ENCODE data around the gene COQ9. TPM values are rescaled to one million over a fixed set of nuclear protein-coding genes. Genes with fewer than 3 reads are reported as not detected.

Gene COQ9
- total and polyA plus RNA-seq, 2 experiments from 2014 or later: 26.6 to 36.3 TPM

DNA sequence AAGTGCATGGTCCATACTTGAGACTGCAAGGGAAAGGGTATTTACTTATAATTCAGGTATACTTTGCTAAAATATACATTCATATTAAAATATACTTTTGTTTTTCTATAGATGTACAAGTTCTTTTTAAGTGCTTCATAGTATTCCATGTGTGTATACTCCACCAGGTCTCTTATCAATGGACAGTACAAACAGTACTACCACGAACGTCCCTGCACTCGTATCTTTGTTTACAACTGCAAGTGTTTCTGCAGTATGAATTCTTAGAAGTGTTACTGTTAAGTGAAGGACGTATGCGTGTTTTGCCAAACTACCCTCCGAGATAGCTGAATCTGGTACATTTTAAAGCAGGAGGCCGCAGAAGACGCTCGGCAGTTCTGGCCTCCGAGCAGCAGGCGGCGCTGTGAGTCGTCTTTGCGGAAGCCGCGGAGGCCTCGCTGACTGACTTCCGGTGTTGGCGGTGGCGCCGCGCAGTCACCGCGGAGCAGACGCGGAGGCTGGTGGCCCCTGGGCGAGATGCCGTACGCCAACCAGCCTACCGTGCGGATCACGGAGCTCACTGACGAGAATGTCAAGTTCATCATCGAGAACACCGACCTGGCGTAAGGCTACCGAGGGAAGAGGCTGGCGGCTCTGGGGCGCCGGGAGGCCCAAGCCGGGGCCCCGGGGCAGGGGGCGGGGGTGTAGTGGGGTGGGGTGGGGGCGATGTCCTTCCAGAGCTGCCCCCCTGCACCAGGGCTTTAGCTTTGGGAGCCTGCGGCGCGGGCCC lies 15.1 kb downstream of the COQ9 start, which contains the start of gene POLR2C:
Gene POLR2C (plus strand): TSS at position 471 of the 769 bp plus-strand sequence. CDS start 46 bp downstream, at position 517.
- Histone ChIP-seq H3K4me3 (peak within 1 kb of the TSS; percentile 98), H3K4me1 (ENCODE audit: insufficient read depth) (peaks cover 9% of the 10 kb centered on the region; the same call in 1 of the 2 replicates), H3K27me3 (ENCODE audit: insufficient read depth) (no peaks in the 10 kb centered on the region), H4K20me1 (replicated peaks; ENCODE audit: insufficient read depth) (peaks cover 8% of the 10 kb centered on the region), H3K9me2 (ENCODE audit: insufficient read depth) (no peaks in the 10 kb centered on the region), H3K4me2 (peak within 1 kb of the TSS; percentile 96), H3K27ac (ENCODE audit: low read depth) (no peak within 1 kb of the TSS), H3K79me2 (replicated peaks; ENCODE audit: insufficient read depth) (peaks cover 31% of the 10 kb centered on the region), H3K36me3 (ENCODE audit: insufficient read depth) (peaks cover 29% of the 10 kb centered on the region), H3F3A (replicated peaks; ENCODE audit: low read depth) (no peaks in the 10 kb centered on the region; the same call in 1 of the 2 replicates), H2AFZ (0 out of 2 replicates have a peak within 1 kb of the TSS, but pooled peaks have one; percentile 63)
- H3K36me3 Mint-ChIP-seq (ENCODE audit: low read depth): peaks cover 40% of the 10 kb centered on the region
- H3K27ac Mint-ChIP-seq: peak within 1 kb of the TSS; percentile 98
- ATAC-seq (peak; percentile 98), DNase-seq (ENCODE audit: low spot score) (peak; percentile 91)
- H3K4me3 Mint-ChIP-seq: peak within 1 kb of the TSS; percentile 98
- peaks cover 8% of the 10 kb centered on the region; the same call in 2 of the 3 replicates for H3K4me1 Mint-ChIP-seq
- H3K27me3 Mint-ChIP-seq (ENCODE audit: insufficient read depth, low read depth, poor library complexity): peaks cover 3% of the 10 kb centered on the region
- no peak for TF ChIP-seq REST (IDR thresholded peaks at IDR 0.05; ENCODE audit: unreplicated experiment)
- peak; percentile 55 for TF ChIP-seq CREB1 (CRISPR knock-in tag; IDR thresholded peaks at IDR 0.05; ENCODE audit: low read depth)
- no peak for TF ChIP-seq NANOG (IDR thresholded peaks at IDR 0.05; ENCODE audit: borderline replicate concordance)
- no peak for TF ChIP-seq ZNF114 (CRISPR knock-in tag; IDR thresholded peaks at IDR 0.05)
- TF ChIP-seq JUNB (IDR thresholded peaks at IDR 0.05; ENCODE audit: unreplicated experiment): no peak
- TF ChIP-seq EZH2phosphoT487 (IDR thresholded peaks at IDR 0.05; ENCODE audit: unreplicated experiment): no peak
- peak; percentile 98 for TF ChIP-seq POLR2AphosphoS5 (IDR thresholded peaks at IDR 0.05; ENCODE audit: low read depth)
- TF ChIP-seq ETS1 (IDR thresholded peaks at IDR 0.05): peak; percentile 86
- no peak for TF ChIP-seq STAT1 (IDR thresholded peaks at IDR 0.05; ENCODE audit: unreplicated experiment)
- TF ChIP-seq EZH2 (IDR thresholded peaks at IDR 0.05; ENCODE audit: low read depth, unreplicated experiment): no peak
- no peak for TF ChIP-seq ZNF331 (CRISPR knock-in tag; IDR thresholded peaks at IDR 0.05; ENCODE audit: low read depth)
- TF ChIP-seq, protein P1, sequence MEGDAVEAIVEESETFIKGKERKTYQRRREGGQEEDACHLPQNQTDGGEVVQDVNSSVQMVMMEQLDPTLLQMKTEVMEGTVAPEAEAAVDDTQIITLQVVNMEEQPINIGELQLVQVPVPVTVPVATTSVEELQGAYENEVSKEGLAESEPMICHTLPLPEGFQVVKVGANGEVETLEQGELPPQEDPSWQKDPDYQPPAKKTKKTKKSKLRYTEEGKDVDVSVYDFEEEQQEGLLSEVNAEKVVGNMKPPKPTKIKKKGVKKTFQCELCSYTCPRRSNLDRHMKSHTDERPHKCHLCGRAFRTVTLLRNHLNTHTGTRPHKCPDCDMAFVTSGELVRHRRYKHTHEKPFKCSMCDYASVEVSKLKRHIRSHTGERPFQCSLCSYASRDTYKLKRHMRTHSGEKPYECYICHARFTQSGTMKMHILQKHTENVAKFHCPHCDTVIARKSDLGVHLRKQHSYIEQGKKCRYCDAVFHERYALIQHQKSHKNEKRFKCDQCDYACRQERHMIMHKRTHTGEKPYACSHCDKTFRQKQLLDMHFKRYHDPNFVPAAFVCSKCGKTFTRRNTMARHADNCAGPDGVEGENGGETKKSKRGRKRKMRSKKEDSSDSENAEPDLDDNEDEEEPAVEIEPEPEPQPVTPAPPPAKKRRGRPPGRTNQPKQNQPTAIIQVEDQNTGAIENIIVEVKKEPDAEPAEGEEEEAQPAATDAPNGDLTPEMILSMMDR (conservative IDR thresholded peaks at IDR 0.05; ENCODE audit: low read depth in 2 of 2): peak; percentile 71 to 90
- TF ChIP-seq, protein P2, sequence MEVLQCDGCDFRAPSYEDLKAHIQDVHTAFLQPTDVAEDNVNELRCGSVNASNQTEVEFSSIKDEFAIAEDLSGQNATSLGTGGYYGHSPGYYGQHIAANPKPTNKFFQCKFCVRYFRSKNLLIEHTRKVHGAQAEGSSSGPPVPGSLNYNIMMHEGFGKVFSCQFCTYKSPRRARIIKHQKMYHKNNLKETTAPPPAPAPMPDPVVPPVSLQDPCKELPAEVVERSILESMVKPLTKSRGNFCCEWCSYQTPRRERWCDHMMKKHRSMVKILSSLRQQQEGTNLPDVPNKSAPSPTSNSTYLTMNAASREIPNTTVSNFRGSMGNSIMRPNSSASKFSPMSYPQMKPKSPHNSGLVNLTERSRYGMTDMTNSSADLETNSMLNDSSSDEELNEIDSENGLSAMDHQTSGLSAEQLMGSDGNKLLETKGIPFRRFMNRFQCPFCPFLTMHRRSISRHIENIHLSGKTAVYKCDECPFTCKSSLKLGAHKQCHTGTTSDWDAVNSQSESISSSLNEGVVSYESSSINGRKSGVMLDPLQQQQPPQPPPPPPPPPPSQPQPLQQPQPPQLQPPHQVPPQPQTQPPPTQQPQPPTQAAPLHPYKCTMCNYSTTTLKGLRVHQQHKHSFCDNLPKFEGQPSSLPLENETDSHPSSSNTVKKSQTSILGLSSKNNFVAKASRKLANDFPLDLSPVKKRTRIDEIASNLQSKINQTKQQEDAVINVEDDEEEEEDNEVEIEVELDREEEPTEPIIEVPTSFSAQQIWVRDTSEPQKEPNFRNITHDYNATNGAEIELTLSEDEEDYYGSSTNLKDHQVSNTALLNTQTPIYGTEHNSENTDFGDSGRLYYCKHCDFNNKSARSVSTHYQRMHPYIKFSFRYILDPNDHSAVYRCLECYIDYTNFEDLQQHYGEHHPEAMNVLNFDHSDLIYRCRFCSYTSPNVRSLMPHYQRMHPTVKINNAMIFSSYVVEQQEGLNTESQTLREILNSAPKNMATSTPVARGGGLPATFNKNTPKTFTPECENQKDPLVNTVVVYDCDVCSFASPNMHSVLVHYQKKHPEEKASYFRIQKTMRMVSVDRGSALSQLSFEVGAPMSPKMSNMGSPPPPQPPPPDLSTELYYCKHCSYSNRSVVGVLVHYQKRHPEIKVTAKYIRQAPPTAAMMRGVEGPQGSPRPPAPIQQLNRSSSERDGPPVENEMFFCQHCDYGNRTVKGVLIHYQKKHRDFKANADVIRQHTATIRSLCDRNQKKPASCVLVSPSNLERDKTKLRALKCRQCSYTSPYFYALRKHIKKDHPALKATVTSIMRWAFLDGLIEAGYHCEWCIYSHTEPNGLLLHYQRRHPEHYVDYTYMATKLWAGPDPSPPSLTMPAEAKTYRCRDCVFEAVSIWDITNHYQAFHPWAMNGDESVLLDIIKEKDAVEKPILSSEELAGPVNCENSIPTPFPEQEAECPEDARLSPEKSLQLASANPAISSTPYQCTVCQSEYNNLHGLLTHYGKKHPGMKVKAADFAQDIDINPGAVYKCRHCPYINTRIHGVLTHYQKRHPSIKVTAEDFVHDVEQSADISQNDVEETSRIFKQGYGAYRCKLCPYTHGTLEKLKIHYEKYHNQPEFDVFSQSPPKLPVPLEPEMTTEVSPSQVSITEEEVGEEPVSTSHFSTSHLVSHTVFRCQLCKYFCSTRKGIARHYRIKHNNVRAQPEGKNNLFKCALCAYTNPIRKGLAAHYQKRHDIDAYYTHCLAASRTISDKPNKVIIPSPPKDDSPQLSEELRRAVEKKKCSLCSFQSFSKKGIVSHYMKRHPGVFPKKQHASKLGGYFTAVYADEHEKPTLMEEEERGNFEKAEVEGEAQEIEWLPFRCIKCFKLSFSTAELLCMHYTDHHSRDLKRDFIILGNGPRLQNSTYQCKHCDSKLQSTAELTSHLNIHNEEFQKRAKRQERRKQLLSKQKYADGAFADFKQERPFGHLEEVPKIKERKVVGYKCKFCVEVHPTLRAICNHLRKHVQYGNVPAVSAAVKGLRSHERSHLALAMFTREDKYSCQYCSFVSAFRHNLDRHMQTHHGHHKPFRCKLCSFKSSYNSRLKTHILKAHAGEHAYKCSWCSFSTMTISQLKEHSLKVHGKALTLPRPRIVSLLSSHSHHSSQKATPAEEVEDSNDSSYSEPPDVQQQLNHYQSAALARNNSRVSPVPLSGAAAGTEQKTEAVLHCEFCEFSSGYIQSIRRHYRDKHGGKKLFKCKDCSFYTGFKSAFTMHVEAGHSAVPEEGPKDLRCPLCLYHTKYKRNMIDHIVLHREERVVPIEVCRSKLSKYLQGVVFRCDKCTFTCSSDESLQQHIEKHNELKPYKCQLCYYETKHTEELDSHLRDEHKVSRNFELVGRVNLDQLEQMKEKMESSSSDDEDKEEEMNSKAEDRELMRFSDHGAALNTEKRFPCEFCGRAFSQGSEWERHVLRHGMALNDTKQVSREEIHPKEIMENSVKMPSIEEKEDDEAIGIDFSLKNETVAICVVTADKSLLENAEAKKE (CRISPR knock-in tag; IDR thresholded peaks at IDR 0.05): no peak
- H3K9me3 Mint-ChIP-seq: no peaks in the 10 kb centered on the region

All from GM23338 (cell line).